Progenitor cell of endocrine pancreas (in vitro differentiated cells): Measurements from ENCODE around the gene PTGDR2. TPM values are rescaled to one million over a fixed set of nuclear protein-coding genes. Genes with fewer than 3 reads are reported as not detected.

Experiments used
- DNase-seq: peaks from one replicate; pipeline ENCODE4 v3.0.0; 2021; ENCODE audit warnings: low spot score; ENCODE audit not compliant: unreplicated experiment
- H3K27ac Mint-ChIP-seq: 2 replicates; pipeline ENCODE4 v1.8.0; 2021; ENCODE audit warnings: mild to moderate bottlenecking, moderate library complexity, mixed read lengths
- H3K27me3 Mint-ChIP-seq: 2 replicates; pipeline ENCODE4 v1.8.0; 2021; ENCODE audit warnings: mixed read lengths
- H3K36me3 Mint-ChIP-seq: 2 replicates; pipeline ENCODE4 v1.8.0; 2022; ENCODE audit warnings: mixed read lengths; ENCODE audit not compliant: insufficient read depth
- H3K4me1 Mint-ChIP-seq: 2 replicates; pipeline ENCODE4 v1.8.0; 2021; ENCODE audit warnings: low read depth, mixed read lengths
- H3K4me3 Mint-ChIP-seq: 2 replicates; pipeline ENCODE4 v1.8.0; 2021; ENCODE audit warnings: low read depth, mild to moderate bottlenecking, moderate library complexity, mixed read lengths
- H3K9me3 Mint-ChIP-seq: 2 replicates; pipeline ENCODE4 v1.8.0; 2021; ENCODE audit warnings: low read depth, mixed read lengths
- CTCF ChIP-seq: fragments of 200-600 bp; sonication (generic); IDR thresholded peaks from one replicate; pipeline ENCODE4 v1.5.0; 2021; ENCODE audit warnings: antibody characterized with exemption, mild to moderate bottlenecking; ENCODE audit not compliant: unreplicated experiment
- total RNA-seq: library from RNA; stranded (reverse); gene quantifications from 2 replicates; pipeline ENCODE4 v1.2.1, GENCODE V29; 2021

PTGDR2 gene
- total RNA-seq, 1 donor from 2014 or later: 2.0 TPM

- H3K4me1 Mint-ChIP-seq: peaks cover 33% of the 10 kb centered on the region
- no peak for DNase-seq
- TF ChIP-seq CTCF: no peak
- H3K36me3 Mint-ChIP-seq: no peaks in the 10 kb centered on the region
- peaks cover 4% of the 10 kb centered on the region for H3K27me3 Mint-ChIP-seq
- peak overlapping the region; percentile 26 for H3K27ac Mint-ChIP-seq
- H3K9me3 Mint-ChIP-seq: no peaks in the 10 kb centered on the region
- H3K4me3 Mint-ChIP-seq: peak overlapping the region; percentile 84
These were observed 15.0 kb downstream of the PTGDR2 start for GRCh38 chr11:60840470-60841430.

GRCh38 chr11:60838132-60838531 is 17.6 kb downstream of the PTGDR2 start:
- H3K36me3 Mint-ChIP-seq: no peaks in the 10 kb centered on the region
- DNase-seq: no peak
- H3K4me3 Mint-ChIP-seq: no peak overlapping the region
- peak; percentile 41 for TF ChIP-seq CTCF
- H3K27ac Mint-ChIP-seq: no peak overlapping the region
- H3K27me3 Mint-ChIP-seq: peaks cover 8% of the 10 kb centered on the region
- H3K4me1 Mint-ChIP-seq: peaks cover 10% of the 10 kb centered on the region
- H3K9me3 Mint-ChIP-seq: no peaks in the 10 kb centered on the region

- Mint-ChIP-seq H3K4me3 (no peak overlapping the region), H3K4me1 (peaks cover 4% of the 10 kb centered on the region), H3K27me3 (peaks cover 19% of the 10 kb centered on the region), H3K9me3 (no peaks in the 10 kb centered on the region), H3K36me3 (no peaks in the 10 kb centered on the region), H3K27ac (no peak overlapping the region)
- no peak for TF ChIP-seq CTCF
- DNase-seq: no peak
These were observed 18.8 kb downstream of the PTGDR2 start for GRCh38 chr11:60836866-60837515.

GRCh38 chr11:60835534-60835846 is 20.3 kb downstream of the PTGDR2 start:
- DNase-seq: no peak
- no peaks in the 10 kb centered on the region for H3K9me3 Mint-ChIP-seq
- no peaks in the 10 kb centered on the region for H3K36me3 Mint-ChIP-seq
- no peak for TF ChIP-seq CTCF
- no peak overlapping the region for H3K27ac Mint-ChIP-seq
- H3K27me3 Mint-ChIP-seq: peaks cover 33% of the 10 kb centered on the region
- no peak overlapping the region for H3K4me3 Mint-ChIP-seq
- no peaks in the 10 kb centered on the region for H3K4me1 Mint-ChIP-seq

- no peak for DNase-seq
- Mint-ChIP-seq H3K36me3 (no peaks in the 10 kb centered on the region), H3K27me3 (peaks cover 33% of the 10 kb centered on the region), H3K9me3 (no peaks in the 10 kb centered on the region), H3K4me1 (no peaks in the 10 kb centered on the region), H3K4me3 (no peak overlapping the region), H3K27ac (no peak overlapping the region)
- TF ChIP-seq CTCF: no peak
These were observed 20.8 kb downstream of the PTGDR2 start for GRCh38 chr11:60834742-60835533.
